ENCODE results near the gene SETD7.

DNA sequence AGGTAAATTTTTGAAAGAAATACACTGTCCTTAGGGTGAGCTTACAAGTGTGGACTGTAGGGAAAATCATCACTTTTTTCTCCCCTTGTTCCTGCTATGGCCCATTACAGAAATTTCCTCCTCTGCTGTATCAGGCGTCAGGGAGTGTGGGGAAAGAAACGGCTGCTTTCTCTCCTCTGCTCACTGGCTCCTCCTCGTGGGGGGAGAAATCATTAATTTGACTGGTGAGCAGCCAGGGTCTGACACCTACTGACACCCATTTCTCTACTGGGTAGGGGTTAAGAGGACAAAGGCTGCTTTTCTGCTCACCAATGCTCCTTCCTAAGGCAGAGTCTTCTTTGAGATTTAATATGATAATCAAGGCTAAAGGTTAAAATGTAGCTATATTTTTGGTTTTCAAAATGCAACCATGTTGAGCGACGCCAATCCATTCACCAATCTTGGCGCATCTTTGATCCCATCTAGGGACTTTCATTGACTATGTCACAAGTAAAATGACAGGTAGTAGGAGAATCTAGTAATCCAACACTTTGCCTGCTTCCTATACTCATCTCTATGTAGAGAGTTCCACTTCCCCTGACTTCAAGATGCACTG is 25.1 kb downstream of the SETD7 start:
- TF ChIP-seq, protein P1, sequence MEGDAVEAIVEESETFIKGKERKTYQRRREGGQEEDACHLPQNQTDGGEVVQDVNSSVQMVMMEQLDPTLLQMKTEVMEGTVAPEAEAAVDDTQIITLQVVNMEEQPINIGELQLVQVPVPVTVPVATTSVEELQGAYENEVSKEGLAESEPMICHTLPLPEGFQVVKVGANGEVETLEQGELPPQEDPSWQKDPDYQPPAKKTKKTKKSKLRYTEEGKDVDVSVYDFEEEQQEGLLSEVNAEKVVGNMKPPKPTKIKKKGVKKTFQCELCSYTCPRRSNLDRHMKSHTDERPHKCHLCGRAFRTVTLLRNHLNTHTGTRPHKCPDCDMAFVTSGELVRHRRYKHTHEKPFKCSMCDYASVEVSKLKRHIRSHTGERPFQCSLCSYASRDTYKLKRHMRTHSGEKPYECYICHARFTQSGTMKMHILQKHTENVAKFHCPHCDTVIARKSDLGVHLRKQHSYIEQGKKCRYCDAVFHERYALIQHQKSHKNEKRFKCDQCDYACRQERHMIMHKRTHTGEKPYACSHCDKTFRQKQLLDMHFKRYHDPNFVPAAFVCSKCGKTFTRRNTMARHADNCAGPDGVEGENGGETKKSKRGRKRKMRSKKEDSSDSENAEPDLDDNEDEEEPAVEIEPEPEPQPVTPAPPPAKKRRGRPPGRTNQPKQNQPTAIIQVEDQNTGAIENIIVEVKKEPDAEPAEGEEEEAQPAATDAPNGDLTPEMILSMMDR (conservative IDR thresholded peaks at IDR 0.05; ENCODE audit: low read depth, low read length): peak; percentile 73
- no peak for TF ChIP-seq EZH2 (IDR thresholded peaks at IDR 0.05; ENCODE audit: borderline replicate concordance, low read depth, low read length, poor library complexity, severe bottlenecking)

Data from A673 (cell line).